ENCODE measurements around the gene RNLS.

RNLS gene

GRCh38 chr10:88386821-88387773 lies 196.0 kb downstream of the RNLS start:
- peak; percentile 66 for DNase-seq (ENCODE audit: low read depth)
- no peak overlapping the region for H3K4me3 ChIP-seq (ENCODE audit: low read length)
- TF ChIP-seq, protein P1, sequence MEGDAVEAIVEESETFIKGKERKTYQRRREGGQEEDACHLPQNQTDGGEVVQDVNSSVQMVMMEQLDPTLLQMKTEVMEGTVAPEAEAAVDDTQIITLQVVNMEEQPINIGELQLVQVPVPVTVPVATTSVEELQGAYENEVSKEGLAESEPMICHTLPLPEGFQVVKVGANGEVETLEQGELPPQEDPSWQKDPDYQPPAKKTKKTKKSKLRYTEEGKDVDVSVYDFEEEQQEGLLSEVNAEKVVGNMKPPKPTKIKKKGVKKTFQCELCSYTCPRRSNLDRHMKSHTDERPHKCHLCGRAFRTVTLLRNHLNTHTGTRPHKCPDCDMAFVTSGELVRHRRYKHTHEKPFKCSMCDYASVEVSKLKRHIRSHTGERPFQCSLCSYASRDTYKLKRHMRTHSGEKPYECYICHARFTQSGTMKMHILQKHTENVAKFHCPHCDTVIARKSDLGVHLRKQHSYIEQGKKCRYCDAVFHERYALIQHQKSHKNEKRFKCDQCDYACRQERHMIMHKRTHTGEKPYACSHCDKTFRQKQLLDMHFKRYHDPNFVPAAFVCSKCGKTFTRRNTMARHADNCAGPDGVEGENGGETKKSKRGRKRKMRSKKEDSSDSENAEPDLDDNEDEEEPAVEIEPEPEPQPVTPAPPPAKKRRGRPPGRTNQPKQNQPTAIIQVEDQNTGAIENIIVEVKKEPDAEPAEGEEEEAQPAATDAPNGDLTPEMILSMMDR (conservative IDR thresholded peaks at IDR 0.05; ENCODE audit: low read length): no peak

DNA sequence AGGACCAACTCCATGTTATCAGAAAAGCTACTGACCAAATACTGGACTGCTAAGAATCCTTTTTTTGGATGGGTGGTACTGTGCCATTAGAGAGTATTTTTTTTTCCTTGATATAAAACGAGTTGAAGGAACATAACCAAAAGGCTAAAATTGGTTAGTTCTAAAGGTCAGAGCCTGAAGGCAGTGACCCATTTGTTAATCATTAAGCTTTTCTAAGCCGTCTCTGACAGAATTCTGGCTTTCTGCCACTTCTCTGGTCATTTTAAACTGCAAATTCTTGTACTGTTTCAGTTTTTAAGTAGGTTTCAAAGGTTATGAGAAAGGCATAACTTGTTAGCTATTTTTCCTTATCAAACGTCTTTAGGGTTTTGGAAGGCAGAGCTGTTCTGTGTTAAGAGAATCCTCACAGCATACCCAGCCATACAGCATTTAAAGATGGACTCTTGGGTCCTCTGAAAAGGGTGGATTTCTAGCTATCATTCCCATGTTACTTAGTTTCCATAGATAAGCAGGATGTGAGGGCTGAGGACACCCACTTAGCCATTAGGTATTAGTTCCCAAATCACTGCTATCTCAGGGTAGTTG lies 196.8 kb downstream of the RNLS start:
- no peak overlapping the region for H3K4me3 ChIP-seq (ENCODE audit: low read length)
- TF ChIP-seq, protein P1 (conservative IDR thresholded peaks at IDR 0.05; ENCODE audit: low read length): no peak
- DNase-seq (ENCODE audit: low read depth): no peak

- H3K4me3 ChIP-seq (ENCODE audit: low read length): no peak overlapping the region
- no peak for DNase-seq (ENCODE audit: low read depth)
- TF ChIP-seq, protein P1 (conservative IDR thresholded peaks at IDR 0.05; ENCODE audit: low read length): no peak
These were observed 197.4 kb downstream of the RNLS start for GRCh38 chr10:88385601-88386203.

DNA sequence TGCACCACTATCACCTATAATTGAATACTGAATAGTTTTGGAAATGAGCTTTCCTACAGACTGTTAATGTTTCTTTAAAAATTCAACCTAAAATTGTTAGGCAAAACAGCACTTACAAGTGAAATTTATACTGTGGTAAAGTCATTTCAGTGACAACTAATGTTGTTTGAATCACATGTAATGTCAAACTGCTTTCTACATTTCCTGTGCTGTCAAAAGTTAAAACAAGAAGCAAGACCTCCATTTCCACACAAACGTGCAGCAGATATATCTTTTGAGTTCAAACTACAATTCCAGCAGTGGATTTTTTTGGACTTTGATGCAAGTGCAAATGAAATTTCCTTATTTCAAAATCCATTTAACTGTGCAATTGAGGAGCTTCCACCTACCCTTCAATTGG lies 199.8 kb downstream of the RNLS start:
- H3K4me3 ChIP-seq (ENCODE audit: low read length): no peak overlapping the region
- DNase-seq (ENCODE audit: low read depth): no peak
- TF ChIP-seq, protein P1 (conservative IDR thresholded peaks at IDR 0.05; ENCODE audit: low read length): no peak

GRCh38 chr10:88382699-88383098 lies 200.4 kb downstream of the RNLS start:
- H3K4me3 ChIP-seq (ENCODE audit: low read length): no peak overlapping the region
- TF ChIP-seq, protein P1 (conservative IDR thresholded peaks at IDR 0.05; ENCODE audit: low read length): no peak
- no peak for DNase-seq (ENCODE audit: low read depth)

GRCh38 chr10:88379575-88379974 lies 203.5 kb downstream of the RNLS start:
- peak; percentile 70 for DNase-seq (ENCODE audit: low read depth)
- TF ChIP-seq, protein P1 (conservative IDR thresholded peaks at IDR 0.05; ENCODE audit: low read length): no peak
- H3K4me3 ChIP-seq (ENCODE audit: low read length): no peak overlapping the region
